Transverse colon (tissue), 4 donors: ENCODE results near the gene SHISA8. TPM values are rescaled to one million over a fixed set of nuclear protein-coding genes. Genes with fewer than 3 reads are reported as not detected.

Experiments used
- DNase-seq: peaks from one replicate; pipeline ENCODE4 v3.0.0-alpha.2; 2019
- H3K27ac ChIP-seq, 4 donors: fragments of 200-600 bp; sonication (generic); 2 replicates each; pipeline ENCODE4 v1.5.1; 2016 to 2018; ENCODE audit warnings: inconsistent platforms in 4 of 4
- H3K27me3 ChIP-seq: fragments of 200-600 bp; sonication (generic); 2 replicates; pipeline ENCODE4 v1.5.1; 2017; ENCODE audit warnings: inconsistent platforms
- H3K36me3 ChIP-seq, 4 donors: fragments of 200-600 bp; sonication (generic); 2 replicates each; pipeline ENCODE4 v1.5.1; 2017 to 2019; ENCODE audit warnings: inconsistent platforms in 4 of 4
- H3K4me1 ChIP-seq, 4 donors: fragments of 200-600 bp; sonication (generic); 2 replicates each; pipeline ENCODE4 v1.5.1; 2017 to 2020; ENCODE audit warnings: inconsistent platforms in 4 of 4
- H3K4me3 ChIP-seq, 4 donors: fragments of 200-600 bp; sonication (generic); 1 replicate in 1 of 4; 2 replicates in 3 of 4; pipeline versions ENCODE4 v1.5.1 to v1.6.1; 2017 to 2019; ENCODE audit warnings: inconsistent platforms in 4 of 4
- H3K9me3 ChIP-seq, 2 donors: fragments of 200-600 bp; sonication (generic); 2 replicates each; pipeline ENCODE4 v1.5.1; 2017 to 2019; ENCODE audit warnings: inconsistent platforms in 2 of 2
- CTCF ChIP-seq, 5 experiments: fragments of 200-600 bp in 3 of 5; fragments of 450-650 bp in 2 of 5; sonication (generic) in 3 of 5; IDR thresholded peaks; 1 replicate in 2 of 5; 2 replicates in 3 of 5; pipeline ENCODE4 v1.5.1; 2016 to 2017; ENCODE audit warnings: antibody characterized with exemption in 5 of 5, inconsistent platforms in 3 of 5, mild to moderate bottlenecking in 2 of 5, moderate library complexity in 1 of 5
- EP300 ChIP-seq: sonication (generic); formaldehyde crosslinking; IDR thresholded peaks from one replicate; pipeline ENCODE4 v1.6.1; 2017; ENCODE audit warnings: antibody characterized with exemption, low read depth
- POLR2A ChIP-seq: fragments of 450-650 bp; IDR thresholded peaks from one replicate; pipeline ENCODE4 v1.6.1; 2016; ENCODE audit warnings: antibody characterized with exemption, mild to moderate bottlenecking, moderate library complexity
- POLR2AphosphoS5 ChIP-seq, 3 donors: sonication (generic); formaldehyde crosslinking; IDR thresholded peaks; one replicate each; pipeline ENCODE4 v1.6.1; 2016; ENCODE audit warnings: antibody characterized with exemption in 3 of 3
- WGBS, 2 donors: methylation state at CpG; one replicate each; pipeline ENCODE4 v1.1.5; 2018; ENCODE audit warnings: low coverage in 1 of 2; 5-methylcytosine and 5-hydroxymethylcytosine counted together
- in situ Hi-C, 4 donors: fragments of 200-750 bp; cut with MboI; loops; one replicate each; pipeline versions ENCODE4 v1.15.0 to v1.15.1; 2017; ENCODE audit warnings: low sequenced_read_pairs in 3 of 4, low pct_ligation_motif_present in 1 of 4, low pct_unique_long_range_greater_than_20kb in 1 of 4
- intact Hi-C: fragments of 100-400 bp; cut with DNase I; formaldehyde crosslinking; loops from one replicate; pipeline ENCODE4 v1.15.1; 2023; ENCODE audit warnings: low total_unique reads
- small RNA-seq, 4 donors: library from RNA; depleted of rRNA; stranded (forward); fragments of <200 nt; gene quantifications; one replicate each; pipeline ENCODE3, GENCODE V24; 2016
- total RNA-seq, 4 donors: library from RNA; depleted of rRNA; stranded (reverse); fragments of >200 nt; gene quantifications; one replicate each; pipeline ENCODE4 v1.1.0, GENCODE V29; 2016

SHISA8 gene
- total RNA-seq, 4 donors from 2014 or later: 0.32 TPM; not detected in 3

- intact Hi-C loops: no loop called here
- no peak overlapping the region for H3K27ac ChIP-seq
- no peaks in the 10 kb centered on the region for H3K27me3 ChIP-seq
- no peak overlapping the region for H3K4me3 ChIP-seq
- no peaks in the 10 kb centered on the region for H3K9me3 ChIP-seq
- no peak for DNase-seq
- in situ Hi-C loops: no loop called here
- TF ChIP-seq POLR2A (no peak), EP300 (no peak), POLR2AphosphoS5 (IDR thresholded peaks at IDR 0.05) (no peak), CTCF (IDR thresholded peaks at IDR 0.05) (no peak)
- H3K36me3 ChIP-seq: peaks cover 0 to 62% (median 14%) of the 10 kb centered on the region in 4 donors
- WGBS, 2 donors: 94 to 100% methylated on average over 1 to 10 of the region's 10 CpGs
- peaks cover 0 to 15% (median 3%) of the 10 kb centered on the region in 4 donors for H3K4me1 ChIP-seq
Measured at GRCh38 chr22:41868556-41868955, 46.3 kb downstream of the SHISA8 start.

GRCh38 chr22:41863472-41863871 is 51.4 kb downstream of the SHISA8 start:
- in situ Hi-C loops: no loop called here
- peaks cover 6 to 61% (median 26%) of the 10 kb centered on the region in 4 donors for H3K4me1 ChIP-seq
- TF ChIP-seq CTCF (IDR thresholded peaks at IDR 0.05): no peak
- no peak for TF ChIP-seq POLR2AphosphoS5 (IDR thresholded peaks at IDR 0.05)
- no peak for TF ChIP-seq EP300
- no peak for TF ChIP-seq POLR2A

GRCh38 chr22:41862530-41863266 is 52.2 kb downstream of the SHISA8 start:
- peak overlapping the region; percentile 41 to 74 (median 66) for H3K27ac ChIP-seq
- H3K9me3 ChIP-seq: no peaks in the 10 kb centered on the region
- H3K4me3 ChIP-seq: no peak overlapping the region
- peaks cover 0 to 11% (median 0%) of the 10 kb centered on the region in 4 donors for H3K36me3 ChIP-seq
- in situ Hi-C loops (no loop called here), intact Hi-C loops (no loop called here)
- DNase-seq: no peak
- H3K27me3 ChIP-seq: no peaks in the 10 kb centered on the region
- peaks cover 8 to 67% (median 28%) of the 10 kb centered on the region in 4 donors for H3K4me1 ChIP-seq
- no peak for TF ChIP-seq POLR2A
- TF ChIP-seq POLR2AphosphoS5 (IDR thresholded peaks at IDR 0.05): no peak
- no peak for TF ChIP-seq EP300
- TF ChIP-seq CTCF (IDR thresholded peaks at IDR 0.05): no peak
- WGBS, 2 donors: 61% methylated on average over 11 of the region's 11 CpGs; no CpG with 5 or more reads in 1 of the 2 donors

More at GRCh38 chr22:41863472-41863871, 51.4 kb downstream of the SHISA8 start:
- Histone ChIP-seq H3K36me3 (peaks cover 0 to 18% (median 0%) of the 10 kb centered on the region in 4 donors), H3K27me3 (no peaks in the 10 kb centered on the region), H3K9me3 (no peaks in the 10 kb centered on the region), H3K4me3 (no peak overlapping the region), H3K27ac (peak overlapping the region in 1 of 4 donors; percentile 65)
- 84 to 86% methylated on average over 1 to 2 of the region's 2 CpGs for WGBS, 2 donors
- intact Hi-C loops: no loop called here
- no peak for DNase-seq

- TF ChIP-seq POLR2A (no peak), EP300 (no peak), CTCF (IDR thresholded peaks at IDR 0.05) (no peak), POLR2AphosphoS5 (IDR thresholded peaks at IDR 0.05) (no peak)
- H3K4me3 ChIP-seq: no peak overlapping the region
- intact Hi-C loops (no loop called here), in situ Hi-C loops (no loop called here)
- peaks cover 11 to 73% (median 31%) of the 10 kb centered on the region in 4 donors for H3K4me1 ChIP-seq
- DNase-seq: no peak
- WGBS, 2 donors: 33 to 43% methylated on average over 1 to 4 of the region's 4 CpGs
- no peaks in the 10 kb centered on the region for H3K27me3 ChIP-seq
- H3K36me3 ChIP-seq: peaks cover 0 to 6% (median 0%) of the 10 kb centered on the region in 4 donors
- H3K9me3 ChIP-seq: no peaks in the 10 kb centered on the region
- peak overlapping the region; percentile 41 to 74 (median 66) for H3K27ac ChIP-seq
Measured at GRCh38 chr22:41862160-41862529, 52.7 kb downstream of the SHISA8 start.

Small RNAs within 50 kb of the gene (small RNA-seq; reads per million reads assigned to genes)
- 0.70 to 13.2 (median 4.2) reads per million in 4 donors for gene MIR33A

Other genes starting within 250 kb of the SHISA8 start
- gene SNU13, start 226.2 kb downstream of the SHISA8 start, total RNA-seq: 10 to 100 TPM; 32.9 to 89.4 (median 58.9) TPM
- gene MEI1, start 215.6 kb downstream of the SHISA8 start, total RNA-seq: 10 to 100 TPM in 1 of 4 donors, 1 to 10 TPM in 1, not detected in 2; 1.1 to 20.5 TPM
- gene CCDC134, start 114.4 kb downstream of the SHISA8 start, total RNA-seq: 1 to 10 TPM in 2 of 4 donors, not detected in 2; 5.9 to 9.8 TPM
- 100 to 1,000 TPM; 156 to 252 (median 166) TPM for gene SREBF2, start 82.0 kb downstream of the SHISA8 start, total RNA-seq
- 10 to 100 TPM in 1 of 4 donors, 1 to 10 TPM in 1, under 1 TPM in 2; 0.20 to 15.3 (median 4.3) TPM for gene TNFRSF13C, start 11.7 kb upstream of the SHISA8 start, total RNA-seq
- gene CENPM, start 32.1 kb upstream of the SHISA8 start, total RNA-seq: 10 to 100 TPM in 2 of 4 donors, 1 to 10 TPM in 1, not detected in 1; 6.0 to 22.9 (median 11.0) TPM
- gene SEPTIN3, start 54.4 kb upstream of the SHISA8 start, total RNA-seq: under 1 TPM in 2 of 4 donors, not detected in 2; 0.48 to 0.68 TPM
- 10 to 100 TPM in 1 of 4 donors, 1 to 10 TPM in 1, under 1 TPM in 1, not detected in 1; 0.96 to 12.0 (median 3.5) TPM for gene WBP2NL, start 83.7 kb upstream of the SHISA8 start, total RNA-seq
- gene NAGA, start 155.7 kb upstream of the SHISA8 start, total RNA-seq: 100 to 1,000 TPM in 2 of 4 donors, 10 to 100 TPM in 2; 48.3 to 120 (median 96.0) TPM
- gene PHETA2, start 159.2 kb upstream of the SHISA8 start, total RNA-seq: 10 to 100 TPM in 3 of 4 donors, 1 to 10 TPM in 1; 6.4 to 17.6 (median 12.7) TPM
- 10 to 100 TPM in 3 of 4 donors, 1 to 10 TPM in 1; 4.8 to 44.9 (median 18.8) TPM for gene SMDT1, start 164.6 kb upstream of the SHISA8 start, total RNA-seq
- 100 to 1,000 TPM in 1 of 4 donors, 10 to 100 TPM in 3; 17.2 to 723 (median 88.7) TPM for gene NDUFA6, start 175.7 kb upstream of the SHISA8 start, total RNA-seq
- 1 to 10 TPM; 1.2 to 9.7 (median 3.3) TPM for gene CYP2D6, start 215.7 kb upstream of the SHISA8 start, total RNA-seq